Activated CD4-positive, alpha-beta T cell treated with anti-CD3 and anti-CD28 coated beads, Interleukin-2, amount 10 ng/mL, durations not matched to agents 24 days and 14 days (primary cell): ENCODE measurements around the gene SYNE2. TPM values are rescaled to one million over a fixed set of nuclear protein-coding genes. Genes with fewer than 3 reads are reported as not detected.

Source experiments
- DNase-seq: peaks from one replicate; pipeline ENCODE4 v3.0.0; 2022
- H3K27ac Mint-ChIP-seq: one replicate; pipeline ENCODE4 v1.8.0; 2022; ENCODE audit warnings: mild to moderate bottlenecking, mixed read lengths
- H3K27me3 Mint-ChIP-seq: one replicate; pipeline ENCODE4 v1.8.0; 2022; ENCODE audit warnings: mixed read lengths
- H3K36me3 Mint-ChIP-seq: one replicate; pipeline ENCODE4 v1.8.0; 2022; ENCODE audit warnings: low read depth, mild to moderate bottlenecking, mixed read lengths
- H3K4me1 Mint-ChIP-seq: one replicate; pipeline ENCODE4 v1.8.0; 2021; ENCODE audit warnings: mixed read lengths
- H3K4me3 Mint-ChIP-seq: one replicate; pipeline ENCODE4 v1.8.0; 2022; ENCODE audit warnings: mild to moderate bottlenecking, moderate library complexity, mixed read lengths
- H3K9me3 Mint-ChIP-seq: one replicate; pipeline ENCODE4 v1.8.0; 2021; ENCODE audit warnings: mixed read lengths
- intact Hi-C: fragments of 100-400 bp; cut with micrococcal nuclease; formaldehyde crosslinking; loops from one replicate; pipeline ENCODE4 v1.15.1; 2023
- total RNA-seq: library from RNA; stranded (reverse); gene quantifications from 2 replicates; pipeline ENCODE4 v1.2.3, GENCODE V29; 2022

The SYNE2 gene
- total RNA-seq, 1 donor from 2014 or later = 22.4 TPM

GRCh38 chr14:64194404-64194803 is 341.6 kb downstream of the SYNE2 start:
- Mint-ChIP-seq H3K4me3 (no peak overlapping the region), H3K36me3 (peaks cover 46% of the 10 kb centered on the region), H3K27me3 (no peaks in the 10 kb centered on the region), H3K9me3 (no peaks in the 10 kb centered on the region), H3K27ac (no peak overlapping the region), H3K4me1 (peaks cover 29% of the 10 kb centered on the region)
- intact Hi-C loops = no loop called here
- no peak for DNase-seq

- H3K27ac Mint-ChIP-seq = peak overlapping the region; percentile 17
- no peaks in the 10 kb centered on the region for H3K27me3 Mint-ChIP-seq
Observed at GRCh38 chr14:64195199-64195598, 342.4 kb downstream of the SYNE2 start.

GRCh38 chr14:64196056-64196455 is 343.3 kb downstream of the SYNE2 start:
- no peak for DNase-seq
- Mint-ChIP-seq H3K9me3 (no peaks in the 10 kb centered on the region), H3K27me3 (no peaks in the 10 kb centered on the region), H3K4me3 (no peak overlapping the region), H3K4me1 (peaks cover 29% of the 10 kb centered on the region), H3K36me3 (peaks cover 35% of the 10 kb centered on the region), H3K27ac (no peak overlapping the region)
- intact Hi-C loops = no loop called here

More at GRCh38 chr14:64195199-64195598, 342.4 kb downstream of the SYNE2 start:
- Mint-ChIP-seq H3K9me3 (no peaks in the 10 kb centered on the region), H3K36me3 (peaks cover 42% of the 10 kb centered on the region), H3K4me3 (peak overlapping the region; percentile 14), H3K4me1 (peaks cover 29% of the 10 kb centered on the region)
- intact Hi-C loops = no loop called here
- DNase-seq = no peak

GRCh38 chr14:64196814-64197411 is 344.1 kb downstream of the SYNE2 start:
- DNase-seq = peak; percentile 69
- Mint-ChIP-seq H3K9me3 (no peaks in the 10 kb centered on the region), H3K27me3 (no peaks in the 10 kb centered on the region), H3K36me3 (peaks cover 31% of the 10 kb centered on the region), H3K27ac (peak overlapping the region; percentile 69), H3K4me3 (peak overlapping the region; percentile 73), H3K4me1 (peaks cover 27% of the 10 kb centered on the region)
- intact Hi-C loops = no loop called here

- no peaks in the 10 kb centered on the region for H3K9me3 Mint-ChIP-seq
- H3K27ac Mint-ChIP-seq = no peak overlapping the region
- H3K4me1 Mint-ChIP-seq = peaks cover 29% of the 10 kb centered on the region
- H3K27me3 Mint-ChIP-seq = no peaks in the 10 kb centered on the region
- H3K36me3 Mint-ChIP-seq = peaks cover 26% of the 10 kb centered on the region
- DNase-seq = no peak
- H3K4me3 Mint-ChIP-seq = no peak overlapping the region
- intact Hi-C loops = no loop called here
Observed at GRCh38 chr14:64197996-64198395, 345.2 kb downstream of the SYNE2 start.

GRCh38 chr14:64198486-64198885 is 345.7 kb downstream of the SYNE2 start:
- intact Hi-C loops = no loop called here
- Mint-ChIP-seq H3K4me1 (peaks cover 31% of the 10 kb centered on the region), H3K9me3 (no peaks in the 10 kb centered on the region), H3K27ac (no peak overlapping the region), H3K4me3 (no peak overlapping the region), H3K27me3 (no peaks in the 10 kb centered on the region), H3K36me3 (peaks cover 29% of the 10 kb centered on the region)
- no peak for DNase-seq

- no peak overlapping the region for H3K4me3 Mint-ChIP-seq
- peaks cover 21% of the 10 kb centered on the region for H3K4me1 Mint-ChIP-seq
- no peaks in the 10 kb centered on the region for H3K9me3 Mint-ChIP-seq
- no peak overlapping the region for H3K27ac Mint-ChIP-seq
- no peaks in the 10 kb centered on the region for H3K27me3 Mint-ChIP-seq
- H3K36me3 Mint-ChIP-seq = peaks cover 27% of the 10 kb centered on the region
- intact Hi-C loops = no loop called here
- no peak for DNase-seq
Observed at GRCh38 chr14:64200170-64200569, 347.4 kb downstream of the SYNE2 start.

- Mint-ChIP-seq H3K27me3 (no peaks in the 10 kb centered on the region), H3K27ac (no peak overlapping the region), H3K36me3 (peaks cover 20% of the 10 kb centered on the region), H3K9me3 (no peaks in the 10 kb centered on the region), H3K4me3 (no peak overlapping the region), H3K4me1 (peaks cover 10% of the 10 kb centered on the region)
- DNase-seq = no peak
- intact Hi-C loops = no loop called here
Observed at GRCh38 chr14:64201296-64201695, 348.5 kb downstream of the SYNE2 start.

GRCh38 chr14:64201921-64202545 is 349.2 kb downstream of the SYNE2 start:
- peaks cover 18% of the 10 kb centered on the region for H3K36me3 Mint-ChIP-seq
- intact Hi-C loops = no loop called here
- no peaks in the 10 kb centered on the region for H3K9me3 Mint-ChIP-seq
- H3K27me3 Mint-ChIP-seq = no peaks in the 10 kb centered on the region
- H3K27ac Mint-ChIP-seq = no peak overlapping the region
- H3K4me1 Mint-ChIP-seq = peaks cover 6% of the 10 kb centered on the region
- DNase-seq = no peak
- no peak overlapping the region for H3K4me3 Mint-ChIP-seq

GRCh38 chr14:64202716-64203115 is 349.9 kb downstream of the SYNE2 start:
- DNase-seq = no peak
- Mint-ChIP-seq H3K4me1 (peaks cover 4% of the 10 kb centered on the region), H3K4me3 (no peak overlapping the region), H3K9me3 (no peaks in the 10 kb centered on the region), H3K27ac (no peak overlapping the region), H3K36me3 (peaks cover 17% of the 10 kb centered on the region), H3K27me3 (no peaks in the 10 kb centered on the region)
- intact Hi-C loops = no loop called here

- intact Hi-C loops = no loop called here
- peaks cover 4% of the 10 kb centered on the region for H3K4me1 Mint-ChIP-seq
- no peak overlapping the region for H3K27ac Mint-ChIP-seq
- H3K9me3 Mint-ChIP-seq = no peaks in the 10 kb centered on the region
- no peak overlapping the region for H3K4me3 Mint-ChIP-seq
- DNase-seq = no peak
- H3K36me3 Mint-ChIP-seq = peaks cover 23% of the 10 kb centered on the region
- H3K27me3 Mint-ChIP-seq = no peaks in the 10 kb centered on the region
Observed at GRCh38 chr14:64203366-64204006, 350.7 kb downstream of the SYNE2 start.

GRCh38 chr14:64208261-64208660 is 355.5 kb downstream of the SYNE2 start:
- no peaks in the 10 kb centered on the region for H3K9me3 Mint-ChIP-seq
- DNase-seq = no peak
- intact Hi-C loops = no loop called here
- no peaks in the 10 kb centered on the region for H3K27me3 Mint-ChIP-seq
- H3K36me3 Mint-ChIP-seq = peaks cover 41% of the 10 kb centered on the region
- no peaks in the 10 kb centered on the region for H3K4me1 Mint-ChIP-seq
- H3K4me3 Mint-ChIP-seq = no peak overlapping the region
- no peak overlapping the region for H3K27ac Mint-ChIP-seq

- Mint-ChIP-seq H3K36me3 (peaks cover 42% of the 10 kb centered on the region), H3K27ac (no peak overlapping the region), H3K4me1 (no peaks in the 10 kb centered on the region), H3K4me3 (no peak overlapping the region), H3K27me3 (no peaks in the 10 kb centered on the region), H3K9me3 (no peaks in the 10 kb centered on the region)
- no peak for DNase-seq
- intact Hi-C loops = no loop called here
Observed at GRCh38 chr14:64208981-64209380, 356.2 kb downstream of the SYNE2 start.

GRCh38 chr14:64209444-64210131 is 356.8 kb downstream of the SYNE2 start:
- Mint-ChIP-seq H3K27me3 (no peaks in the 10 kb centered on the region), H3K4me3 (no peak overlapping the region), H3K36me3 (peaks cover 43% of the 10 kb centered on the region), H3K4me1 (no peaks in the 10 kb centered on the region), H3K9me3 (no peaks in the 10 kb centered on the region), H3K27ac (no peak overlapping the region)
- intact Hi-C loops = no loop called here
- no peak for DNase-seq
